ENCODE data around the gene STX11. TPM values are rescaled to one million over a fixed set of nuclear protein-coding genes. Genes with fewer than 3 reads are reported as not detected.

Gene STX11
- total and polyA plus RNA-seq, 12 donors = 4.8 to 15.9 (median 8.8) TPM

DNA sequence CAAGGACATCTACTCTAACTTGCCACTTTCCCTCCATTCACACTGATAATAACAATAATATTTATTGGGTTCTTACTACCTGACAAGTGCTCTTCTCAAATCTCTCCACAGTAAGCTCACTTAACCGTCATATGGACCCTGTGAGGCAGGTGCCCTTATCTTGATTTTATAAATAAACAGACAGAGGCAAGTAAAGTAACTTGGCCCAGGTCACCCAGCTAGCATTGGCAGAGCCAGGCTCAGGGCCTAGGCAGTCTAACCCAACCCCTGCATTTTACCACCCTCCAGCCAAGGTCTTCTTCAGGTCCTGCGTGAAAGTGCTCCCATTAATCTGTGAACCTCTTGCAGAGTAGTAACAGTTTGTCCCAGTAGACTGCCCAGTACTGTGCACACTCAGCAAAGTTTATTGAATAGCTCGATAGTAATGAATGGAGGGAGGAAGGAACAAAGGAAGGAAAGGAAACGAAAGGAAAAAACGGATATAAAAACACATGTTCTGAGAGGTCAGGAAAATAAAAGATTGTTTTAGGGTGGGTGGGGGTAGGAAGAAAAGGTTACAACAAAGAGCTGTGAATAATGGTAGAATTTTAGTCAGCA, 17.0 kb upstream of the STX11 start:
- DNase-seq = no peak
- no peaks in the 10 kb centered on the region for H3K36me3 ChIP-seq
- no peaks in the 10 kb centered on the region for H3K9me3 ChIP-seq
- intact Hi-C loops (cut with DNase I) = no loop called here
- H3K4me1 ChIP-seq = no peaks in the 10 kb centered on the region
- WGBS, 2 donors = 78 to 81% methylated on average over 5 of the region's 5 CpGs
- H3K27me3 ChIP-seq = peaks cover 0 to 4% (median 0%) of the 10 kb centered on the region in 7 donors
- no peak for ATAC-seq
- TF ChIP-seq, protein P1, sequence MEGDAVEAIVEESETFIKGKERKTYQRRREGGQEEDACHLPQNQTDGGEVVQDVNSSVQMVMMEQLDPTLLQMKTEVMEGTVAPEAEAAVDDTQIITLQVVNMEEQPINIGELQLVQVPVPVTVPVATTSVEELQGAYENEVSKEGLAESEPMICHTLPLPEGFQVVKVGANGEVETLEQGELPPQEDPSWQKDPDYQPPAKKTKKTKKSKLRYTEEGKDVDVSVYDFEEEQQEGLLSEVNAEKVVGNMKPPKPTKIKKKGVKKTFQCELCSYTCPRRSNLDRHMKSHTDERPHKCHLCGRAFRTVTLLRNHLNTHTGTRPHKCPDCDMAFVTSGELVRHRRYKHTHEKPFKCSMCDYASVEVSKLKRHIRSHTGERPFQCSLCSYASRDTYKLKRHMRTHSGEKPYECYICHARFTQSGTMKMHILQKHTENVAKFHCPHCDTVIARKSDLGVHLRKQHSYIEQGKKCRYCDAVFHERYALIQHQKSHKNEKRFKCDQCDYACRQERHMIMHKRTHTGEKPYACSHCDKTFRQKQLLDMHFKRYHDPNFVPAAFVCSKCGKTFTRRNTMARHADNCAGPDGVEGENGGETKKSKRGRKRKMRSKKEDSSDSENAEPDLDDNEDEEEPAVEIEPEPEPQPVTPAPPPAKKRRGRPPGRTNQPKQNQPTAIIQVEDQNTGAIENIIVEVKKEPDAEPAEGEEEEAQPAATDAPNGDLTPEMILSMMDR (IDR thresholded peaks at IDR 0.05) = no peak
- H3K4me3 ChIP-seq = no peak overlapping the region
- H3K27ac ChIP-seq = no peak overlapping the region

DNA sequence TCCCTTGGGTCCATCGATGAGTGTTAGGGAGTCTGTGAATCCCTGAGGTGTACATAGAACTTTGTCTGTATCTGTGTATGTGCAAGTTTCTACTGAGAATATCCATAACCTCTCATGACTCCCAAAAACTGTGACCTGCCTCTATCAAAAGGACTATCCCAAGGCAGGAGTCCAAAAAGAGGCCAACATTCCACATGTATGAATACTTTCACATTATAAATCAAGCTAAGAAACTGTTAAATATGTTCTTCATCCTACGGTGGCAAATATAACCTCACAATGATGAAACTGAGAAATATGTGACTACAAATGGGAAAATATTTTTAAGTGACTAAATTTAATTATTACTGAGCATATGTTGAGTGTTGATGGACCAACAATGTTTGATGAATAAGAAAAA, 16.1 kb upstream of the STX11 start:
- Histone ChIP-seq H3K27ac (no peak overlapping the region), H3K4me3 (no peak overlapping the region), H3K9me3 (no peaks in the 10 kb centered on the region), H3K27me3 (no peaks in the 10 kb centered on the region), H3K4me1 (no peaks in the 10 kb centered on the region), H3K36me3 (no peaks in the 10 kb centered on the region)
- no peak for ATAC-seq
- 93 to 96% methylated on average over 2 of the region's 2 CpGs for WGBS, 2 donors
- intact Hi-C loops (cut with DNase I) = no loop called here
- no peak for DNase-seq
- TF ChIP-seq, protein P1 (IDR thresholded peaks at IDR 0.05) = no peak

DNA sequence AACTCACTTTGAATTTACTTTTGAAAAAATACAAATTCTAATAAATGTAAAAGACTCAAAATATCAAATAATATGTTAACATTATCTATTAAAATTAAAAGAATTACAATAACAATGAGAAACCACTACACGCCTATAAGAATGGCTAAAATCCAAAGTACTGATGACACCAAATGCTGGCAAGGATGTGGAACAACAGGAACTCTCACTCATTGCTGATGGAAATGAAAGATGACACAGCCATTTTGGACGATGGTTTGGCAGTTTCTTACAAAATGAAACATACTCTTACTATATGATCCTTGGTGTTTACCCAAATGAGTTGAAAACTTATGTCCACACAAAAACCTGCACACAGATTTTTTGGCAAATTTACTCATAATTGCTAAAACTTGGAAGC, 15.6 kb upstream of the STX11 start:
- Histone ChIP-seq H3K4me1 (no peaks in the 10 kb centered on the region), H3K27me3 (no peaks in the 10 kb centered on the region), H3K36me3 (no peaks in the 10 kb centered on the region), H3K27ac (no peak overlapping the region), H3K4me3 (no peak overlapping the region), H3K9me3 (no peaks in the 10 kb centered on the region)
- DNase-seq = no peak
- no peak for ATAC-seq
- intact Hi-C loops (cut with DNase I) = no loop called here
- TF ChIP-seq, protein P1 (IDR thresholded peaks at IDR 0.05) = no peak
- WGBS, 2 donors = 60 to 74% methylated on average over 2 of the region's 2 CpGs

DNA sequence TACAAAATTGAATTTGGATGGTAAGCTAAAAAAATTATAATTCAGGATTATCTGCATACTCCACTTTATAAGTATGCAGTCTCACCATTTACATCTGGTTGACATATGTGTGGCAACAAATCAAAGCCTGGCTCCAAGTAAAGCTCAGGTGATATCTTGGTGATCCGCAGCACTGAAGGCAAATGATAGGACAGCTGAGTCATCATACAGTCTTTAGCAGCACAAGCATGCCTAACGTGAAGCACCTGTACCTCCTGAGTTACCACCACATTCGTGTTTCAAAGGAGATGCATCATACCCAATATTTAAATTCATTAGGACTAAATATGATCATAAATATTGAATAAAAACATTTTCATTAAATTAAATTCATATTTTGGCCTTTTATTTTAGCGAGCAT, 11.8 kb upstream of the STX11 start:
- ATAC-seq (no peak), DNase-seq (no peak)
- Histone ChIP-seq H3K4me3 (no peak overlapping the region), H3K9me3 (no peaks in the 10 kb centered on the region), H3K27me3 (no peaks in the 10 kb centered on the region), H3K27ac (no peak overlapping the region), H3K4me1 (no peaks in the 10 kb centered on the region), H3K36me3 (no peaks in the 10 kb centered on the region)
- 84 to 93% methylated on average over 4 of the region's 4 CpGs for WGBS, 2 donors
- intact Hi-C loops (cut with DNase I) = no loop called here
- TF ChIP-seq, protein P1 (IDR thresholded peaks at IDR 0.05) = no peak
